CD4-positive, alpha-beta T cell treated with Interleukin-6 for 4 hours (primary cell): ENCODE results near the gene SPATS2L.

Experiments used
- DNase-seq: peaks from one replicate; pipeline ENCODE4 v3.0.0-alpha.2; 2020; ENCODE audit warnings: mixed read lengths

Gene SPATS2L

GRCh38 chr2:200379481-200380090, 73.1 kb downstream of the SPATS2L start:
- DNase-seq: no peak

GRCh38 chr2:200380091-200380561, 73.6 kb downstream of the SPATS2L start:
- no peak for DNase-seq

GRCh38 chr2:200380833-200381542, 74.5 kb downstream of the SPATS2L start:
- DNase-seq: no peak

- DNase-seq: no peak
These were observed 76.4 kb downstream of the SPATS2L start for GRCh38 chr2:200382874-200383273.

GRCh38 chr2:200383380-200384110, 77.1 kb downstream of the SPATS2L start:
- DNase-seq: no peak

- DNase-seq: no peak
These were observed 78.7 kb downstream of the SPATS2L start for GRCh38 chr2:200385063-200385635.

GRCh38 chr2:200393191-200393590, 86.7 kb downstream of the SPATS2L start:
- no peak for DNase-seq

- no peak for DNase-seq
These were observed 87.6 kb downstream of the SPATS2L start for GRCh38 chr2:200394045-200394444.

GRCh38 chr2:200396781-200397242, 90.3 kb downstream of the SPATS2L start:
- no peak for DNase-seq

- no peak for DNase-seq
These were observed 91.3 kb downstream of the SPATS2L start for GRCh38 chr2:200397785-200398184.

GRCh38 chr2:200399046-200399445, 92.6 kb downstream of the SPATS2L start:
- no peak for DNase-seq

GRCh38 chr2:200399636-200400035, 93.1 kb downstream of the SPATS2L start:
- no peak for DNase-seq

GRCh38 chr2:200403814-200404213, 97.3 kb downstream of the SPATS2L start:
- no peak for DNase-seq

GRCh38 chr2:200404615-200405014, 98.1 kb downstream of the SPATS2L start:
- no peak for DNase-seq

GRCh38 chr2:200405599-200406298, 99.3 kb downstream of the SPATS2L start:
- peak; percentile 4 for DNase-seq

- DNase-seq: no peak
These were observed 99.9 kb downstream of the SPATS2L start for GRCh38 chr2:200406379-200406778.

- DNase-seq: no peak
These were observed 102.2 kb downstream of the SPATS2L start for GRCh38 chr2:200408428-200409316.

GRCh38 chr2:200411831-200412230, 105.3 kb downstream of the SPATS2L start:
- no peak for DNase-seq

GRCh38 chr2:200414367-200414766, 107.9 kb downstream of the SPATS2L start:
- DNase-seq: no peak

GRCh38 chr2:200415455-200415854, 109.0 kb downstream of the SPATS2L start:
- DNase-seq: no peak

- DNase-seq: no peak
These were observed 110.4 kb downstream of the SPATS2L start for GRCh38 chr2:200416878-200417277.

GRCh38 chr2:200417366-200417765, 110.9 kb downstream of the SPATS2L start:
- DNase-seq: no peak
